ENCODE results near the gene BACH2.
A peak's percentile ranks its signal among the peaks of the same experiment; 100 is the strongest.
"Not testable (repeated sequence)": the region's sequence is repeated elsewhere in the genome, so short reads cannot be mapped to it uniquely, and the experiment has no call there.

The BACH2 gene

DNA sequence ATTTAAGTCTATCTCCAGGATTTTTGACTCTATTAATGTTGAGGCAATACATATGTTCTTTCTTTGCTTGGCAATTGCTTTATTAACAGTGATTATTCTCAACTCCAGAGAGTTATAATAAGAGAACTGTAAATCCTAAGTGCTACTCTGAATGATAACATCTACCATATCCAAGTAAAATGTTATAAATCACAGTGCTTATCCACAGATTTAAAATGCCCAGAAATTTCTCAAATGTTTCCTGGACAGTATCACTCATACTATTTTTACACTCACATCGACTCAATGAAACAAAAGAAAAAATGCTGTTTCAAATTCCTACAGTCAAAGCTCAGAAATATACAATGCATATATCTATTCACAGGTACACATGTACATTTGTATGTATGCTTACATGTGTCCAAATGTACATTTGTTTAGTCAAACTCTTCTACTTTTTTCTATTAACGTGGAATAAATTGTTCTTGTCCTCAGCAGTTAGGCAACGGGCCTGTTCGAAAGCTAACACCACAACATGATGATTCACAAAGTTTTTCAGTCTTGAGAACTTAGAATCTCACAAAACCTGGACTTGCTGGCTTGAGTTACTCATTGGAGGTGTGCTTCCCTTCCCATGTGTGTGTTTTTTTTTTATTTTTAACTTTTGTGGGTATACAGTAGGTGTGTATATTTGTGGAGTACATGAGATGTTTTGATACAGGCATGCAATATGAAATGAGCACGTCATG is 209.4 kb downstream of the BACH2 start:
- no peak for DNase-seq

DNA sequence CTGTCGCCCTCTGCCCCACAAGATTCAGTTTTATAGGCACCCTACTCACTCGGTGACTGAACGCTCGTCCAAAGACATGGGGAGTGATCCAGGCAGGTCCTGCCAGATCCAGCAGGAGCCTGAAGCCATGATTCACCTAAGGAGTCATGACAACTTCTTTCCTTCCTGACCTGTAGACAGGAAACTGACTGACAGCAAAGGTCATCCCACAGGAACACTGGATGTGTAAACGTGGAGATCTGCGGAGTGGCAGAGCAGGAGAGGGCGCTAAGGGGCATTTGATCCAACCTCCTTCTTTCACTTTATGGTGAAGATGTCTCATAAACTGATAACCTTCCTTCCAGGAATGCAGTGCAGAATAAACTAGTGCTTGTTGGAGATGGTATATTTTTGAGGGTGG is 210.1 kb downstream of the BACH2 start:
- peak; percentile 21 for DNase-seq

DNA sequence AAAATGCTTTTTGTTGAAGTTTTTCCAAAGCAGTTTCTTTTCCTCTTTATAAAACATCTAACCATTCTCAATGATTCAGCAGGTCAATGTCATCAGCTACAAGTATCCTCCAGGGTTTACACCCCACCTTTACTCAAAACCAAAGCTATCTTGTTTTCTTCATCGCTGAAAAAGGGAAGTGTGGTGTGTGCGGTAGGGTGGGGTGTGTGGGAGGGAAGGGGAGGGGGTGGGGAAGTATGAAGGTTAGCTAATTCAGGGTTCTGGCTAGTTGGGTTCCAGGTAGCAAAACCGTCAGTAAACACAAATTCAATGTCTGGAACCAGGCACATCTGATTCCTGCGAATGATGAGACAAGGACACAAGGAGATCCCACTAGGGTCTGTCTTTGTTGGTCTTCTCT is 212.8 kb downstream of the BACH2 start:
- peak; percentile 91 for DNase-seq

DNA sequence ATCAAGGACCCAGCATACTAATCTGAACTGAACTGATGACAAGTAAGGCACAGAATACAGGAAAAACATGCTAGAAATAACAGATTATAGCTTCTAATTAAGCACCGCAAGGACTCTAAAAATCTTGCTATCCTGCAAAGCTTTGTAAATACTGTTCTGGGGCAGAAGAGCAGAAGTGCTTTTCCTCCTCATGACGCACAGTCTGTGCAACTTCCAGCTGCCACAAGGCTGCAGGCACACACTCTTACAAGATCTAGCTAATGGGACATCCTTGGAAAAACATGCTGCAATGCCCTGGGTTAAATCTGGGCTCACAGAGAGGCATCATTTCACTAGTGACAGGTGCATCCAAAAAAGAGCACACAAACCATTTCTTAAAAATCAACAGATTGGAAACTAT is 213.8 kb downstream of the BACH2 start:
- DNase-seq = peak; percentile 24

DNA sequence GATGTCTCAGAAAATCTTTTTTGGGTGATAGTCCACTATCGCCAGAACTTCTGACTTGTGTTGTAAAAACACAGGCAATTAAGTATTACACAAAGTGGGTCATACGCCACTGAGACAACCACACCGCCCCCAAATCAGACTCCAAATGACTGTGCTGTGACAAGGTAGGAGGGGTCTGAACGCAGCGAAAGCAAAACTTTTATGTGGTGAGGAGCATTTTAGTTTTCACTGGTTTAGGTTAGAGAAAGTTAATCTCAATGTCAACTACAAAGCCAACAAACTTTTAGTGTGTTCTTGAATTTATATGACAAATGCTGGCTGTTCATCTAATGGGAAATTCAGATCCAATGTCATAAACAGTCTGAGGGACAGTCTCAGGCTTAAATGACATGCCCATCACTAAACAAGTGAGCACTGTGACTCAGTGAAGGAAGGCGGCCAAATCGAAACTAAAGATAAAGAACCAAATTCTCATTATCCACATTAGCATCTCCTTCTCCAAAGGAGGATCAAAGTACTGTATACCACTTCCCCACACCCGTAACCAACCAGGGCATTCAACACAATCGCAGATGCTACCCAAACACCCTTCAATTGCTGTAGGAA is 215.7 kb downstream of the BACH2 start:
- DNase-seq = peak; percentile 71

DNA sequence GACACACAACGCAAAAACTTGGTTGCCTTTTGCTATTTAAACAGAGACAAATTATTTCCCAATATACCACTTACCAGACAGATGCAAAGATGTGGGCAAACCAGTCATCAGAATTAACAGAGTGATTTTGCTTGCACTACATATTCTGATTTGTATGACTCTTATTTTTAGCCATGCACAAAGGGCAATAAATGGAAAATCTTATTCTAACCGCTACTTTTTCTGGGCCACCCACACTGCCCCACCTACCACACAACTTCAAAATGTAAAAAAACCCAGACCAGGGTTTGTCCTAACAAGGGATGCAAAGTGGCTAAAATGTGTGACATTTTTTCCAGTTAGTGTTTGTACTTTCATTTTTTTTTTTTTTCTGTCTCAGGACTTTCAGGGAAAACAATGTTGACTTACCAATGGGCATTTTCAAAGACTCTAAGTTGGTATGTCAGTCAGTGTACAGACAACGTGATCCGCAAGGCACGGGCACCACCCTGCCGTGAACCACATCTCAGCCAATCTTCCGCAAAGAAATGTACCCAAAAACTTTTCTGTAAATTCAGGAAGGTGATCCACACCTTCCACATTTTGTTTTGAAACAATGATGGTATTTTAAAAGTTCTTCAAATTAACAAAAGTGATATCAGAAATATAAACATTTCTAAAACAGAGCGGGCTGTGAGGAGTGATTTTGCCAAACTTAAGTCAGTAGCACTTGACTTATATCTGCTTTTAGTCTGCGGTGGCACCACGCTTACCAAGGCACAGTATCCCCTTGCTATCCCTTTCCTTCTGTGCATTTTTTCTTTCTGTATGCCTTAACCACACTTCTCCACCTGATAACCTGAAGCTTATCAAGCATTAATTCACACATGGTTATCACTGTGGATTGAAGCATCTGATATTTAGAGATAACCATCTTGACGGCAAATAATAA is 216.8 kb downstream of the BACH2 start:
- peak; percentile 72 for DNase-seq

DNA sequence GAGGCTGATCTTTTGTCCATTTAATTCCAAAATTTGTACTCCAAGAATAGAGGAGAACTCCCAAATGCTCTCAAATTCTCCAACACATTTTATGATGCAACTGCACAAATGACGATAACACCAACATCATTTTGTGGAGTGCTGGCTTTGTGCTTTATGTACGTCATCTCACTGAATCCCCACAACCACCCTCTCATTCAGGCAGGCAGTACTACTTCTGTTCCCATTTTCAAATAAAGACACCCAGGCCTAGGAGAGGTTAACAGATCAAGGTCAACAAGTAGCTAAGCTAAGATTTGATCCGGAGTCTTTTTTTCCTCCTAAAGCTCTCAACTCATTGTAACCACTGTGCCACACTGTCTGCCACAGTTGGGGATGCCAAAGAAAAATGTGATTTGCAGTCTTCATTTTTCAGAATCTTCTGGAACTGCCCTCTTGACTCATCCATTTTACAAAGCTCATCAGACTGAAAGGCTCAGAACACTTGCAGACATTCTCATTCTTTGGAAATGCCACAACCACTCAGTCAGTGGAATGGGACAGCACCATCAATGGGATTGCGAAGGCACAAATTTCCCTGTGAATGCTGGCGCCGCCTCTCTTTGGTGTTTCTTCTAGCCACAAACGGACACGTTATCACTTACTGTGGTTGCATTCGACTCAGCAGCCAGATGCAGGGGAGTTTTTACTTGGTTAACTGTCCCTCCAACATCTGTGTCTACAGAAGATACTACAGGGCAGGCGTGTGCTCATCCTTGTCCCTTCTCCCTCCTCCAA is 217.9 kb downstream of the BACH2 start:
- DNase-seq = peak; percentile 93

DNA sequence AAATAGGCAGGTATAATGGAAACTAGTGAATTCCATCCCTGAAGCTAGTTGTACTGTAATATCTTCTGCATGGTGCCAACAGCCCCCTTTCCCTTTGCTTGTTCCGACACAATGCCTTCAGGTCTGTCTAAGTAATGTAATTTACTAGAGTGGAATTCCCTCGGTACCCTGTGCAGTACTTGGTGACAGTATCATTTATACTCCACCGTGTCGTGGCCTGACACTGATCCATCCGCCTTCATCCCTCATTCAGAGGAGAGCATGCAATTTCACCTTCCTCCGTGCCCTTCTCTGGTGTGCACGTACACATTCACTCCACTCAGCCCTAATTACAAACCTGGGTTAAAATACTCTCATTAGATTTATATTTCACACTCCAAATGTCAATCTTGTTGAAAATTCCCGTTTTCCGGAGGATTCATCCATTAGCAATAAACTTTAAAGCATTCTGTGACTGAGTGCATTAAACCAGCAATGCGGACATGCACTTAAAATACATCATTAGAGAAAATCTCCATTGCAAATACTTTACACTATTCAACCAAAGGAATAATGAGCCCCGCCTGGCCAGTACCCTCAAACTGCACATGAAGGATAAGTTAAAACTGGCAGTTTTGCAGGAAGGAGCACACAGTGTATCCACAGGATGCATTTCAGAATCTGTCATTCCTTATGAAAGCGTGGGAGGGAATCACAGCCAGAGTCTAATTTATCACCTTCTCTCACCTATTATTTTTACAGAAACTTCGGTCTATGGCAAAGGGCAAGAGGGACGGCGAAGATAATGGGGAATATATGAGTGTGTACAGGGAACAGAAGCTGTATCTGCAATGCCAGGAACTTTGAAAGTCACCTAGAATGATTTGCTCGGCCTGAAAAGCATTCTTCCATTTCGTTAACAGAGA is 219.9 kb downstream of the BACH2 start:
- no peak for DNase-seq

DNA sequence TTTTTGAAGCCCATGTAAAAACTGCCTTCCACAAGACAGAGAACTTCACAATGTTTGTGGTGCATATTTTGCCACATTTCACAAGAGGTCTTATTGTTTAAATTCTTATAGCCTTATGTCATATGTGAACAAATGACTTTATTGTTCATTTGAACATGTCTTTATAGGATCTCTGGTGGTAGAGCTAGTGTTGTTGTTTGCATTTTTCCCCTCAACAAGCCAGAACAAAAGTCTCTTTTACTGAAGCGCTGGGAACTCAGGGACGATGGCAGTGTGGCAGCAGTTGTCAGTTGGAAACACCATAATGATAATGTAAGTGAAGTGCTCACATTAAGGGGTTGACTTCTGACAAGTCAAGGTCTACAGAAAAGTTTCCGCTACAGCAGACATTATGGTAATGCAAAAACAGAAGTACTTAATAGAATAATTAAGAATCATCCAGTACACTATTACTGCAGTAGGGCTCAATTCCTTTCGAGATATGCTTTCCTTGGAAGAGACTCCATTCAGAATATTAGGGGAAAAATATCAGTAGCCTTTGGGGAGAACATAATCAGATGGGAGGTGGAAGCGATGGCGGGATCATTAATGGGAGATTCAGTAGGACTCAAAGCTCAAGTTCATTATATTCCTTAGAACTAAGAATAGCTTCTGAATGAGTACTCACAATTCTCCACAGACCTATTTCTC is 222.3 kb downstream of the BACH2 start:
- no peak for DNase-seq

DNA sequence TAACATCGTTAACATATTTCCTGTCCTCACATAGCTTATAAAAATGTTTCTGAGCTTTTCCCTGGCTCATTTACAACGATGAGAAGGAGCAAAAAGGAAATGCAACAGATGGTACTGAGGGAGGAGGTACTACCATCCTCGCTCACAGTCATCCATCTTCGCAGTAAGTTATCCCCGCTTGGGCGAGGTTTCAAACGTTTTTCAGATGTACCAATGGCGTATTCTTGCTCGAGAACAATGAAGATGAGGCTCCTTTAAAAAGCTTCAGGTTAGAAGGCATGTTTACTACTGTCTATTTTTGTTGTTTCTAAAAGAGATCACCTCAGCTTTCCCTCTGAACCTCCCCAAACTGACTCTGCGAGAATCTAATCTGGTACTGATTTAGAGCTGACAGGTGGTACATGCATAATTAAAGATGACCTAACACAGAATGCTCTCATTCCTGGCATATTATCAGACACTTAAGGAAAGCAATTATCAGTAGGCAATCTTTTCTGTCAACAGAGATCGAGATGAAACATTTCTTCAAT is 223.6 kb downstream of the BACH2 start:
- no peak for DNase-seq

DNA sequence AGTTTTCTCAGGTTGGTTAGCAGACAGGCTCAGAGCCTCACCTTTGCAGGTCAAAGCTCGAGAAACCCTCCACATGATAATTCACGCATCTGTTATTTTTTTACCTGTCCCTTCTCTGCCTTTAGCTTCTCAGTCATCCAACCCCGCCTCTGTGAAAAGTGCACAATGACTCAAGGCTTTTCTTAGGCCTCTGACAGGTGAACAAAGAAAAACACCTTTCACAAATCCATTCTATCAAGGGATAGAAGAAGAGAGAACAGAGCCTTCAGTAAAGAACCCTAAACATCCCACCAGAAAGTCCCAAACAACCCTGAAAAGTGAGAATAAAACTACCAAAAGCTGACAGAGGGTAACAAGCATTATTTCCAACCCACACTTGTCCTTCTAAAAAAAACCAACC is 224.1 kb downstream of the BACH2 start:
- DNase-seq = no peak

DNA sequence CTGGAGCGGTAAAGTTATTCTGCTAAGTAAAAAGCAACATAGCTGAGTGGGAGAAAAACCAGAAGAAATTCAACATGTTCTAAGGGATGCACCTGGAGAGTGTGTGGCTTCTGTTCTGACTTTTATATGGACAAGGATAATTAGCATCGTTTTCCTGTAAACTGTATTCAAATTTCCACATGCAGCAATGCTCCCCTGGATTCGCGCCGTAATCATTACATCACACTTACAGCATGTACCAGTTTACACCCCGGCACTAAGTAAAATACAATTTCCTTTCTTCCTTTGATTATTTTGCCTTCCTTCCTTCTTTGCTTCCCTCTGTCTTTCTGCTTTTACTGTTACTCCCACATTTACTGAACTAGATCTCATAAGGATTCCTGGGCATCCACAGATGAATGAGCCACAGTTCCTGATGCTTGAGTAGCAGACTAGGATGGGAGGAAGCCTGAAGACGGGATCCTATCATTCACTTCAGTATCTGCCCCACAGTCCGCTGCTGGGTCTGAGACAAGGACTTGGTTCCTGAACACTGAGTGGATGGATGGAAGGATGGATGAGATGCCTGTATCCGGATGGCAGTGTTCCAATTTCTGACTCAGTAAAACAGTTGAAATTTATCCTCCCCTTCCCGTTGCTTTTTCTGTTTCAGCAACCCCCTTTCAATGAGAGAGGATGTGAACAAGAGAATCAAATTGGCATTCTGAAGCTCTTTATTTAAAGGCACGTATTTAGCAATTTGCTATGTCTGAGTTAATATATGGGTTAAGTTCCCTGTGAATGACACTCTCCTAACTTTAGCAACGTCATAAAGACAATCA is 227.7 kb downstream of the BACH2 start:
- DNase-seq = no peak

DNA sequence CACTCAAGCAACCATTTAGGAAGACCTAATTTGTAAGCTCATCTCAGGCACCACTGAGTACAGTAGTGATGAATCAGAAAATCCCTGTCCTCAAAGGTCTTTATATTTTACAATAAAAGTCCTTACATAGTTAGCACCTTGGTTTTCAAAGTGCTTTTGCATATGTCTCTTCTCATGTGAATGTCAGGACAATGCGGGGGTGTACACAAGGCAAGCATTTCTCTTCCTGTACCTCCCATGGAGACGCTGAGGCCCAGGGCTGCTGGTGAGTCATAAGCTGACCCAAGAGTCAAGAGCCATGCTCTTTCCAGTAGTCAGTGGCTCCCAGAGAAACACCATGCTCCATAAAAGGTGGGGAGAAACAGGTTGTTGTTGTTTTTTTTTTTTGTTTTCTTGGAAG is 228.4 kb downstream of the BACH2 start:
- peak; percentile 57 for DNase-seq

DNA sequence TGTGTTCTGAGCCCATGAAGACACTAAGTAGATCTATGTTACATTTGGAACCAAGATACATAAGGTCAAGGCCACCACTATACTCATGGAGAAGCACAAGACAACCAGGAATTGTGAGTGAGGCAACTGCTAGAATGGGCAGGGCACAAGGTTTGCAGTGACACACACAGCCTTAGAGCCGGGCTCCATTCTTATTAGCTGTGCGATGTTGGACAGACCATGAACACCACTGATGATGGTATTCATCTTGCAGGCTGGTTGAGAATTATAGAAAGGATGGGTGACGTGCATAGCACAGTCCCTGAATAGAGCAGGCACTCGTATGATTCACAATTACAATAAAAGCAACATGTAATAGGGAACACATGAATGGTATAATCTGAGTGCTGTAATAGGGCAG is 229.9 kb downstream of the BACH2 start:
- DNase-seq = no peak

DNA sequence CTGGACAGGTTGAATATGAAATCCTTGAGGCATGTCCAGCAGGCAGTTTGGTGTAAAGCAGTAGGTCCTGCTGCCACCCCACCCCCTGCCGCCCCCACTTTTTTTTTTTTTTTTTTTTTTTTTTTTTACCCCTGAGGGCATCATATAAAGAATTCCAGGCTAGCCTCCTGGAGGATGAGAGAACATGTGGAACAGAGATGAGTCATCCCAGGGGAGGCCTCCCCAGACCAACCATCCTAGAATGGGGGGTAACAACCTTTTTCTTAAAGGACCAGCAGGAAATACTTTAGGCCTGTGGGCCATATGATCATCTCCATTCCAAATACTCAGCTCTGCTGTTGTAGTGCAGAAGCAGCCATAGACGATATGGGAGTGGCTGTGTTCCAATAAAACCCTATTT is 231.5 kb downstream of the BACH2 start:
- DNase-seq = no peak

DNA sequence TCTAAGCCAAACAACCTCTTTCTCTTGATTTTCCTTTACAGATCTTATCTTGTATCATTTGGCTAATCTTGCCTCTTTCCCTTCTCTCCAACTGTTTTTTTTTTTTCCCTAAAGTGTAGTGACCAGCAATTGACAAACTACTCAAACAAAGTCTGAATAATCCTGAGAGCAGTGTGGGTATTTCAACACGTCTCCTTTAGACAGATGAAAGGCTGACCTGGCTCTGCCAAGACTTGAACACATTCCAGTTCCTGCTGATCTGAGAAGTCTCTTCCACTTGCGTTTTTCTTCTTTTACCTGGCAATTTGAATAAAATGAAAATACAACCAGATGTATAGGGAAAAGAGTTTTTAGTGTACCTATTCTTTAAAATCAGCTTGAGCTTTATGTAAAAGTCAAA is 234.0 kb downstream of the BACH2 start:
- DNase-seq = no peak

DNA sequence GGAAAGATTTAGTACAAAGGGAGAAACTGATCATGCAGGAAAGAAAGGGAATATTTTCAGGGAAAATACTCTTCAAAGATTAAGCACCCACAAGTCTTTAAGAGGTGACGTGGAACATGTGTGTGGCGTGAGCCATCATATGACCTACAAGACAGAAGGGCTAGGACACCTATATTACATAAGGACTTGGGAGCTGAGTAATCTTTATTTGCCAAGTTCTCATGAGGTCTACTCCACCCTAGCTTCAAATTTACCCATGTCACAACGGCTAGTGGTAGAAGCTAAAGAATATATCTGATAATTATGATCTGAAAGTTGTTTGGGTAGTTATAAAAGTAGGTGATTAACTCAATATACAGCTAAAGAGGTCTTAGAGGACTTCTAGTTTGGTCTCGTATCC is 234.6 kb downstream of the BACH2 start:
- DNase-seq = no peak

DNA sequence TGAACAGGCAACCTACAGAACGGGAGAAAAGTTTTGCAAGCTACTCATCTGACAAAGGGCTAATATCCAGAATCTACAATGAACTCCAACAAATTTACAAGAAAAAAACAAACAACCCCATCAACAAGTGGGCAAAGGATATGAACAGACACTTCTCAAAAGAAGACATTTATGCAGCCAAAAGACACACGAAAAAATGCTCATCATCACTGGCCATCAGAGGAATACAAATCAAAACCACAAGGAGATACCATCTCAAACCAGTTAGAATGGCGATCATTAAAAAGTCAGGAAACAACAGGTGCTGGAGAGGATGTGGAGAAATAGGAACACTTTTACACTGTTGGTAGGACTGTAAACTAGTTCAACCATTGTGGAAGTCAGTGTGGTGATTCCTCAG is 237.5 kb downstream of the BACH2 start:
- not testable (repeated sequence) for DNase-seq

DNA sequence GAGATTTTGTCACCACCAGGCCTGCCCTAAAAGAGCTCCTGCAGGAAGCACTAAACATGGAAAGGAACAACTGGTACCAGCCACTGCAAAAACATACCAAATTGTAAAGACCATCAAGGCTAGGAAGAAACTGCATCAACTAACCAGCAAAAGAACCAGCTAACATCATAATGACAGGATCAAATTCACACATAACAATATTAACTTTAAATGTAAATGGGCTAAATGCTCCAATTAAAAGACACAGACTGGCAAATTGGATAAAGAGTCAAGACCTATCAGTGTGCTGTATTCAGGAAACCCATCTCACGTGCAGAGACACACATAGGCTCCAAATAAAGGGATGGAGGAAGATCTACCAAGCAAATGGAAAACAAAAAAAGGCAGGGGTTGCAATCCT is 240.7 kb downstream of the BACH2 start:
- DNase-seq = not testable (repeated sequence)

DNA sequence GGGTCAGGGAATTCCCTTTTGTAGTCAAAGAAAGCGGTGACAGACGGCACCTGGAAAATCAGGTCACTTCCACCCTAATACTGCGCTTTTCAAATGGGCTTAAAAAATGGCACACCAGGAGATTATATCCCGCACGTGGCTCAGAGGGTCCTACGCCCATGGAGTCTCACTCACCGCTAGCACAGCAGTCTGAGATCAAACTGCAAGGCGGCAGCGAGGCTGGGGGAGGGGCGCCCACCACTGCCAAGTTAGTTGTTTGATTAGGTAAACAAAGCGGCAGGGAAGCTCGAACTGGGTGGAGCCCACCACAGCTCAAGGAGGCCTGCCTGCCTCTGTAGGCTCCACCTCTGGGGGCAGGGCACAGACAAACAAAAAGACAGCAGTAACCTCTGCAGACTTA is 242.4 kb downstream of the BACH2 start:
- DNase-seq = not testable (repeated sequence)
